A204.1 (cell line): ENCODE measurements around the gene WDR62.
A peak's percentile ranks its signal among the peaks of the same experiment; 100 is the strongest.

ENCODE experiments used
- FAIRE-seq: peaks from 2 replicates; lab custom pipeline; 2012; peaks lifted over from hg19 to GRCh38; lab: Jason Lieb, UNC

The WDR62 gene

GRCh38 chr19:36054733-36055686, at the start of gene WDR62:
Gene WDR62, plus strand, starts transcription at chr19:36054897. Its CDS starts 75 bp downstream, at chr19:36054972.
- no peak for FAIRE-seq

GRCh38 chr19:36006955-36007354, 47.7 kb upstream of the WDR62 start:
- FAIRE-seq, result no peak

- FAIRE-seq, result no peak
Measured at GRCh38 chr19:36008336-36008978, 46.2 kb upstream of the WDR62 start, which contains the start of gene SYNE4. Gene SYNE4, minus strand, starts transcription at chr19:36008813. Its CDS starts 132 bp downstream, at chr19:36008681.

GRCh38 chr19:36009220-36009619, 45.5 kb upstream of the WDR62 start:
- no peak for FAIRE-seq

- FAIRE-seq, result no peak
Measured at GRCh38 chr19:36009633-36010379, 44.9 kb upstream of the WDR62 start.

- FAIRE-seq, result no peak
Measured at GRCh38 chr19:36010402-36010801, 44.3 kb upstream of the WDR62 start.

- no peak for FAIRE-seq
Measured at GRCh38 chr19:36013280-36014011, 41.3 kb upstream of the WDR62 start.

- FAIRE-seq, result peak; percentile 99
Measured at GRCh38 chr19:36014012-36014924, 40.4 kb upstream of the WDR62 start, which contains the start of gene ALKBH6. Gene ALKBH6, minus strand, starts transcription at chr19:36014213. Its CDS starts 816 bp downstream, at chr19:36013397.

- no peak for FAIRE-seq
Measured at GRCh38 chr19:36019061-36019670, 35.5 kb upstream of the WDR62 start.

GRCh38 chr19:36023432-36023831, 31.3 kb upstream of the WDR62 start:
- FAIRE-seq, result no peak

- FAIRE-seq, result no peak
Measured at GRCh38 chr19:36025541-36025940, 29.2 kb upstream of the WDR62 start.

GRCh38 chr19:36026091-36026876, 28.4 kb upstream of the WDR62 start:
- no peak for FAIRE-seq

- FAIRE-seq, result no peak
Measured at GRCh38 chr19:36027696-36028095, 27.0 kb upstream of the WDR62 start.

GRCh38 chr19:36028313-36029041, 26.2 kb upstream of the WDR62 start:
- FAIRE-seq, result no peak

- no peak for FAIRE-seq
Measured at GRCh38 chr19:36030264-36031148, 24.2 kb upstream of the WDR62 start.

- no peak for FAIRE-seq
Measured at GRCh38 chr19:36031308-36031707, 23.4 kb upstream of the WDR62 start.

- FAIRE-seq, result no peak
Measured at GRCh38 chr19:36032251-36033104, 22.2 kb upstream of the WDR62 start, which contains the start of gene CLIP3. Gene CLIP3, minus strand, starts transcription at chr19:36032873. Its CDS starts 516 bp downstream, at chr19:36032357.
